Ishikawa (cell line): ENCODE data around the gene RNF144B.

ENCODE experiments used
- CEBPB ChIP-seq: IDR thresholded peaks from 2 replicates; pipeline ENCODE4 v1.6.1; 2012
- CREB1 ChIP-seq: IDR thresholded peaks from 2 replicates; pipeline ENCODE4 v1.6.1; 2012; ENCODE audit warnings: low read depth
- EGR1 ChIP-seq: IDR thresholded peaks from 2 replicates; pipeline ENCODE4 v1.6.1; 2012
- EP300 ChIP-seq: IDR thresholded peaks from 2 replicates; pipeline ENCODE4 v1.6.1; 2012; ENCODE audit warnings: borderline replicate concordance
- FOXM1 ChIP-seq: IDR thresholded peaks from 2 replicates; pipeline ENCODE4 v1.6.1; 2012; ENCODE audit warnings: low read depth, borderline replicate concordance
- MAX ChIP-seq: IDR thresholded peaks from 2 replicates; pipeline ENCODE4 v1.6.1; 2012
- NFIC ChIP-seq: IDR thresholded peaks from 2 replicates; pipeline ENCODE4 v1.6.1; 2012
- RAD21 ChIP-seq: IDR thresholded peaks from 2 replicates; pipeline ENCODE4 v1.6.1; 2012; ENCODE audit warnings: low read depth
- REST ChIP-seq: IDR thresholded peaks from 2 replicates; pipeline ENCODE4 v1.6.1; 2012; ENCODE audit warnings: low read depth, mild to moderate bottlenecking
- TAF1 ChIP-seq: IDR thresholded peaks from 2 replicates; pipeline ENCODE4 v1.6.1; 2012; ENCODE audit warnings: low read depth, mild to moderate bottlenecking
- TCF12 ChIP-seq: IDR thresholded peaks from 2 replicates; pipeline ENCODE4 v1.6.1; 2012; ENCODE audit warnings: low read depth
- TEAD4 ChIP-seq: IDR thresholded peaks from 2 replicates; pipeline ENCODE4 v1.6.1; 2012
- YY1 ChIP-seq: IDR thresholded peaks from 2 replicates; pipeline ENCODE4 v1.6.1; 2012; ENCODE audit warnings: low read depth
- ZBTB7A ChIP-seq: IDR thresholded peaks from 2 replicates; pipeline ENCODE4 v1.6.1; 2012; ENCODE audit warnings: low read depth
- TF ChIP-seq, protein P1 (sequence below): IDR thresholded peaks from 2 replicates; pipeline ENCODE4 v1.6.1; 2012

The RNF144B gene

GRCh38 chr6:18496462-18496861 is 109.3 kb downstream of the RNF144B start:
- TF ChIP-seq RAD21 (no peak), EP300 (no peak), CEBPB (no peak), YY1 (no peak), REST (no peak), TCF12 (no peak), MAX (no peak), TEAD4 (no peak), CREB1 (no peak), TAF1 (no peak), ZBTB7A (no peak), FOXM1 (no peak), EGR1 (no peak), NFIC (no peak)
- TF ChIP-seq, protein P1, sequence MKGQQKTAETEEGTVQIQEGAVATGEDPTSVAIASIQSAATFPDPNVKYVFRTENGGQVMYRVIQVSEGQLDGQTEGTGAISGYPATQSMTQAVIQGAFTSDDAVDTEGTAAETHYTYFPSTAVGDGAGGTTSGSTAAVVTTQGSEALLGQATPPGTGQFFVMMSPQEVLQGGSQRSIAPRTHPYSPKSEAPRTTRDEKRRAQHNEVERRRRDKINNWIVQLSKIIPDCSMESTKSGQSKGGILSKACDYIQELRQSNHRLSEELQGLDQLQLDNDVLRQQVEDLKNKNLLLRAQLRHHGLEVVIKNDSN = no peak

DNA sequence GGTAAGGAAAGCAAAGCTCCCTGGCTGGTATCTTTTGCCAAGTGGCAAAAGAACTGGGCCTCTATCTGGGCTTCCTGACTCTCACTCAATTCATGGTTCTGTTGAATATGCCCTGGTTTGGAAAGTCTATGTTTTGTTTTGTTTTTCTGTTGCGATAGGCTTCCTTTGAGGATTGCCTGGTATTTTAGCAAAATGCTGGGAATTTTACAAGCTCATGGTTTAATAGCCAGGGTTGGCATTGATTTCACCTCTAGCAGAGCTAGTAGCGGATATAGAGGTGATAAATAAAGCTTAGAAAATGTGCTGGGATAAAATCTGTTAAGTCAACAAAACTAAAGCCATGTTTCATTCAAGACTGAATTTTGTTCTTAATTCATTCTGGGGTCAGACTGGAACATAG is 109.9 kb downstream of the RNF144B start:
- TF ChIP-seq RAD21 = no peak
- no peak for TF ChIP-seq REST
- no peak for TF ChIP-seq TEAD4
- no peak for TF ChIP-seq FOXM1
- TF ChIP-seq NFIC = no peak
- no peak for TF ChIP-seq CREB1
- no peak for TF ChIP-seq TCF12
- no peak for TF ChIP-seq TAF1
- no peak for TF ChIP-seq YY1
- no peak for TF ChIP-seq CEBPB
- TF ChIP-seq ZBTB7A = no peak
- TF ChIP-seq EGR1 = no peak
- TF ChIP-seq, protein P1 = no peak
- TF ChIP-seq EP300 = no peak
- no peak for TF ChIP-seq MAX

DNA sequence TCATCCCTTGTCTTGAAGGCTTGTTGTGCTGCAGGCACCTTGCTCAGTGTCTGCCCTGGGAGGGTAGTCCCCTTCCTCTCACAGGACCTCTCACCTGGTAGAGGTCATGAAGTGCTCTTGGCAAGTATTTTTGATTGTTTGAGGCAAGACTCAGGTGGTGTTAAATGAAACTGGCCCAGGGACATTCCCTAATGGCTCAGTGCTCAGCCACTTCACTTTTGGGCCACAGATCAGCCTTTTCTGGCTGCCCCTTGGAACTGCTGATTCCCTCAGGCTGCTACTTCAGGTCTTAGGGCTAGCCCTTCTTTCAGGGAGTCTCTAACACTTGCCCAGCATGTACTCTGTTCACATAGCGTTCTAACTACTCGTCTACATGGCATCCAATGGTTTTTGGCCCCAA is 111.3 kb downstream of the RNF144B start:
- no peak for TF ChIP-seq TEAD4
- no peak for TF ChIP-seq CEBPB
- TF ChIP-seq NFIC = no peak
- TF ChIP-seq CREB1 = no peak
- TF ChIP-seq EGR1 = no peak
- no peak for TF ChIP-seq RAD21
- TF ChIP-seq ZBTB7A = no peak
- no peak for TF ChIP-seq REST
- TF ChIP-seq TAF1 = no peak

- TF ChIP-seq CREB1 (no peak), EP300 (no peak), CEBPB (no peak), FOXM1 (no peak), TCF12 (no peak), RAD21 (no peak), MAX (no peak), EGR1 (no peak), TAF1 (no peak), NFIC (no peak)
- TF ChIP-seq, protein P1 = no peak
These were observed 113.9 kb downstream of the RNF144B start for GRCh38 chr6:18500921-18501662.
